HUDEP-2 (cell line): Measurements from ENCODE around the gene INPP5A.

ENCODE experiments used
- DNase-seq, 76 experiments: peaks; one replicate each; lab custom pipeline; 2025; ENCODE audit not compliant: unreplicated experiment in 76 of 76; lab: John Stamatoyannopoulos, UW

INPP5A gene

DNA sequence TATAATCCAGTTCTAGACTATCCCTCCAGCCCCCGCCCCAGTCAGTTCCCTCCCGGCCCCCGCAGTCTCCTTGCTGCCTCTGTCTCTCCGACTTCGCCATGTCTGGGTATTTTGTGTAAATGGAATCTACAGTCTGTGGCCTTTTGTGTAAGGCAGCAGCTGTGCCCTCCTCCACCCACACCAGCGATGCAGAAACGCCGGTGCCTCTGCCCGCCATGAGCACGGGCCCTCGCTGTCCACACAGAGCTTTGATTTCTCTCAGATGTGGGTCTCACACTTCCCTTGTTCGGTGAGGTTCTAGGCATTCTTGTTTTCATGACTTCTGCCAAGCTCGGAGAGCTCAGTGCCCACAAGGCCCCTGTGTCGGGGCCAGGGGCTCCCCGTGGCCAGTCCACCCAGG is 210.5 kb downstream of the INPP5A start:
- DNase-seq = no peak

DNA sequence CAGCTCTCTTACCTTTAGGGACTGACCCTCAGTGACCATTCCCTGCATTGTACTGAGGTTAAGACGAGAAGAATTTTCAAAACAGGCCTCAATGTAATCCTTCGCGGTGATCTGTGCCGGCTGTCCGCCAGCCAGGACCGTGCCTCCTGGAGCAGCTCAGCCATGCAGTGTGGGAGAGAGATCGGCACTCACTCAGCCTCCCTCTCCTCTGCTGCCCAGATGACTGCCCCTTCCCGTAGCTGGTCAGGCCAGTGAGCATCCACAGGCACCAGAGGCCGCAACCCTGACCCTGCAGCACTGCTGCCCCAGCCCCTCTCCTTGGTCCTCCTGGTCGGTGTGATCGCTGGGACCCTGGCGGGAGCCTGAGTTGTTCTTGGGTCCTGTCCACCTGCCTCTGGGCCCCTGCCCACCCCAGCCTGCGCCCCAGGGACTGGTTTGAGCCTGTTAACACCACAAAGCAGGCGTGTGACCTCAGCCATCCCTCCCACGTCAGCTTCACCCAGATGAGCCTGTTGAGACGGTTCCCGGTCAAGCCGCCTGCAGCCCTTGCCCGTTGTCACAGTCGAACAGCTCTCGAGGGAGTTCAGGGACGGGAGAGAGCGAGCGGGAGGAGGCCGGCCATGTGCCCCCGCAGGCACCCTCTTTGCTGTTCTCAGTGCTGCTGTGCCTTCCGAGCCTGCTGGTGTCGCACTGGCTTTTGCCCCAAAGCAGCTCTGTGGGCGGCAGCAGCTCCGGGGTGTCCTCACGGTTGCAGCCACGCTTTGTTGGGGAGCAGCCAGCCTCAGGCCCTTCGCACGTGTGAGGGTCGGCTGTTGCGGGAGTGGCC is 211.2 kb downstream of the INPP5A start:
- no peak for DNase-seq

DNA sequence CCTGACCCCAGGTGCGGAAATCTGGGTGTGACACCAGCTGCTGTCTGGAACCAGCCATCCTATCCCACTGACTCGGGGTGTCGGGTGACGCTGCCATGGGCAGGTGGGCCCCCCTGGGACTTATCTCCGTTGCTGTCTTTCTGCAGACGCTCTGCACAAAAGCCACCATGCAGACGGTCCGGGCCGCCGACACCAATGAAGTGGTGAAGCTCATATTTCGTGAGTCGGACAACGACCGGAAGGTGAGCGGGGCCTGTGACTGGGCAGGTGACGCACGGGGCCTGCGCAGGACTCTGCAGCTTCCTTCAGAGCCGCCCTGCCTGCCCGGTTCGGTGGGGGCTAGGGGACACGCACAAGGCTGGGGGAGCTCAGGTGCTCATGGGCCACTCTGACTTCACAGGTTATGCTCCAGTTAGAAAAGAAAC is 211.8 kb downstream of the INPP5A start:
- no peak for DNase-seq

DNA sequence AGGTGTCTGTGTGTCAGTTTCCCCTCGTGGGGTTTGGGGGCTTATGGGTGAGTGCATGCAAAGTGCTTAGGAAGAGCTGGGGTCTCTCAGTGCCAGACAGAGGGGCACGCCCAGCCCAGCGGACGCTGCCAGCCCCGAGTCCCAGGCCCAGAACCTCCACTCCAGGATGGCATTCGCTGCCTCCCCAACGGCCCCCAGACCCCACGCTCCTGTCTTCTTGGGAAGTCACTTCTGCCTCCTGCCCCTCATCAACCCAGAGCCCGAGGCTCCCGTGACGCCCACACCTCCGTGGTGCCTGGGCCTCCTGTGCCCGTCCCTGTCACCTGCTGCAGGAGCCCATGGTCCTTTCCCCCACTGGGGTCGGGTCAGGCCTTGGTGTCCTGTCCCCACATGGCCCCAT is 213.3 kb downstream of the INPP5A start:
- DNase-seq = no peak

DNA sequence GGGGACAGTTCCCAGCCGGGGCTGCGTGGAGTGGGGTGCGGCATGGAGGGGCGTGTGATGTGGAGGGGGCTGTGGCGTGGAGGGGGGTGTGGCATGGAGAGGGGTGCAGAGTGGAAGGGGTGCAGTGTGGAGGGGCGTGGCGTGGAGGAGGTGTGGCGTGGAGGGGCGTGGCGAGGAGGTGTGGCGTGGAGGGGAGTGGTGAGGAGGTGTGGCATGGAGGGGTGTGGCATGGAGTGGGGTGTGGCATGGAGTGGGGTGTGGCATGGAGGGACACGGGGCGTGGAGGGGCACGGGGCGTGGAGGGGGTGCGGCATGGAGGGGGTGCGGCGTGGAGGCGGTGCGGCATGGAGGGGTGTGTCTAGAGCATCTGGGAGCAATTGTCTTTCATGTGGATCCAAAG is 214.8 kb downstream of the INPP5A start:
- no peak for DNase-seq

DNA sequence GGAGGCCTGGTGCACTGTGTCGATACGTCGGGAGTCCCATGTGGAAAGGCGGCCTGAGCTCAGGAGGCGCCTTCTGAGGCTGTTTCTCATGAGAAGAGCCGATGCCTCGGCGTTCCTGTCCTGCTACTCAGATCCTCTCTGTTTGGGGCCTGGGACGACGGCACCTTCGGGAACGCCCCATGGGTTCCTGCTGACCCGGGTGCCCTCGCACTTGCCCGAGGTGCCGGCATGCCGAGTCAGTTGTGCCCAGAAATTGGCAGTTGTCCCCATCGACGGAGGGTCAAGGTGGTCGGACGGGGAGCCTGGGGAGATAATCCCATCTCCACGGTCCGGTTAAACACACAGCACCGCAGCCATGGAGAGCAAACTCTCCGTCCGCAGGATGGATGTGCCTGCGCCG is 215.4 kb downstream of the INPP5A start:
- DNase-seq = no peak

DNA sequence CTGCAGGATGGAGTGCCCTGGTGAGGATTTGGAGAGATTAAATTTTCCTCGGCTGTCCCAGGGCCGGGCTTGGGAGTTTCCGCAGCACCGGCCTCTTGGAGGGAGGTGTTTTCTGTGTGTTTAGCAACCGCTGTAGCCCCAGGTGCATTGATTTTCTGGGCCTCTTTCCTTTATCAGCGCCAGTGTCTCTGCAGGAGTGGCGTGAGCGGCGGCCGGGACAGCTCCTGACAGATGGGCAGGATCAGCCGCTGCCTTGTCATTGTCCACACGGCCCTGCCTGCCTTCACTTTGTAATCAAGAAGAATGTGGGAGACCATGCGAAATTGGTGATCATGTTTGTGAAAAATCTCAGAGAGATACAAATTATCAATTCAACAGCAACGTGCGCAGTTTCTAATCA is 216.0 kb downstream of the INPP5A start:
- no peak for DNase-seq

DNA sequence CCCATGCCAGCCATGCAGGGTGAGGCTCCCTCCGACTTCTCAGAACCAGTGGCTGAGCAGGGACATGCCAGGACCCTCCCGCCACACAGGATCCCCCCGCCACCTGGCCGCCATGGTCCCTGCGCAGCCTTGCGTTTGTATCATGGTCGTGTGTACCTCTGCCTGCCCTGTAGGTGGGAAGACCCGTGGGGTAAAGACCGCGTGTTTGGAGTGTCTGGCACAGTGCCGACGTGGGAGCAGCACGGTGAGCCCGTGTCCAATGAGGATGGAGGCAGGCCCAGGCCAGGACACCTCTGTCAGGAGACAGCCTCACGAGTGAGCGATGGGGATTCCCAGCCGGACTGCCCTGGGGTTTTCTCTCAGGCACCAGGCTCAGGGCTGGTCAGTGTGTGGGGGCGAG is 216.5 kb downstream of the INPP5A start:
- DNase-seq = no peak

DNA sequence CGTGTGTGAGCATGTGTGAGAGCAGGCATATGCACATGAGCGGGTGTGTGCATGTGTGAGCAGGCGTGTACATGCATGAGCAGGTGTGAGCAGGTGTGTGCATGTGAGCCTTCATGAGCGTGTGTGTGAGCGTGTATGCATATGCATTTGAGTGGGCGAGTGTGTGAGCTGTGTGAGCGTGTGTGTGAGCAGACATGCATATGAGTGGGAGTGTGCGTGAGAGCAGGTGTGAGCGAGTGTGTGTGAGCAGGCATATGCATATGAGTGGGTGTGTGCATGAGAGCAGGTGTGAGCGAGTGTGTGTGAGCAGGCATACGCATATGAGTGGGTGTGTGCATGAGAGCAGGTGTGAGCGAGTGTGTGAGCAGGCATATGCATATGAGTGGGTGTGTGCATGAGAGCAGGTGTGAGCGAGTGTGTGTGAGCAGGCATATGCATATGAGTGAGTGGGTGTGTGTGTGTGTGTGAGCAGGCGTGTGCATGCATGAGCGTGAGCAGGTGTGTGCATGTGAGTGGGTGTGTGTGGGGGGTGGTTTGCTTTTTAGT is 217.7 kb downstream of the INPP5A start:
- no peak for DNase-seq

DNA sequence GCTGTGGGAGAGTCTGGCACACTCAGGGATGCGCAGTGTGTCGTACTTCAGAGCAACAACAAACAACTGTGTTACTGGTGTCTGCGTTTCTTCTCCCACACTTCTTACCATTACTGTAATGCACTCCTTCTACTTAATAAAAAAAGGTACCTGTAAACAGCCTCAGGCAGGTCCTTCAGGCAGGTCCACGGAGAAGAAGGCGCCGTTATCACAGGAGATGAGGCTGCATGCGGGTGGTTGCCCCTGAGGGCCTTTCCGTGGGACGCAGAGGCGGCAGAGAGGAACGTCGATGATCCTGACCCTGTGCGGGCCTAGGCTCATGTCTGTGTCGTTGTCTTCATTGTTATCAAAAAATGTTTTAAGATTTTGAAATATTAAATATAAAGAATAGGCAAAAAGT is 219.0 kb downstream of the INPP5A start:
- DNase-seq = no peak

DNA sequence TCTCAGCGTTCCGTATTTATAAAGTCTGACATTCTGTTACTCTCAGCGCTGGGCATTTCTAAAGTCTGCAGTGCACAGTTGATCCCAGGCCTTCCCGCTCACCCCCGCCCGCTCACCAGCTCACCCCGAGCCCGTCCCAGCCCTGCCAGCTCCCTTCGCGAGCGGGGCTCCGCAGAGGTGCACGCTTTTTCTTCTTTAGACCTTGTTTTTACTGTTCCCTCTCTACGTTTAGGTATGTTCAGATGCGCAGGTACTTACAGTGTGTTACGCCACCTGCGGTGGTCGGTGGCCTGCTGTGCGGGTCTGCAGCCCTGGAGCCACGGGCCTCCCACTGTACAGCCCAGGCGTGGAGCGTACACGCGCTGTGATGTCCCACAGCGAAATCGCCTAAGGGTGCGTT is 219.6 kb downstream of the INPP5A start:
- no peak for DNase-seq

DNA sequence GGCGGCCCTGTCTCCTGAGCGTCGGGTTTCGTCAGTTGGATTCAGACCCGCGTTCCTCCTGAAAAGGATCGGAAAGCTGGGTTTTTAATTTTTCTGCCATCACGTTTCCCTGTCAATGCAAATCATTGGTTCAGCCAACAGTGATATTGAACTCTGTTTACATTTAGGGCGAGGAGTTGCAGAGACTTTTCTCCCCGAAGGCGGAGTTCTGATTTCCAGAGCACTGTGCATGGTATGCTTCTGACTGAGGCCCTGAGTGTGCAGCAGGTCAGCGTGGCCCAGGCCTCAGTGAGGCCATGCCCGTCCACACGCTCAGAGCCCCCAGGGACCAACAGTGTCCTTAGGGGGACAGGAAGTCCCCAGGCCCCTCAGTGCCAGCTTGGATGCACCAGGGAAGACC is 221.3 kb downstream of the INPP5A start:
- no peak for DNase-seq

DNA sequence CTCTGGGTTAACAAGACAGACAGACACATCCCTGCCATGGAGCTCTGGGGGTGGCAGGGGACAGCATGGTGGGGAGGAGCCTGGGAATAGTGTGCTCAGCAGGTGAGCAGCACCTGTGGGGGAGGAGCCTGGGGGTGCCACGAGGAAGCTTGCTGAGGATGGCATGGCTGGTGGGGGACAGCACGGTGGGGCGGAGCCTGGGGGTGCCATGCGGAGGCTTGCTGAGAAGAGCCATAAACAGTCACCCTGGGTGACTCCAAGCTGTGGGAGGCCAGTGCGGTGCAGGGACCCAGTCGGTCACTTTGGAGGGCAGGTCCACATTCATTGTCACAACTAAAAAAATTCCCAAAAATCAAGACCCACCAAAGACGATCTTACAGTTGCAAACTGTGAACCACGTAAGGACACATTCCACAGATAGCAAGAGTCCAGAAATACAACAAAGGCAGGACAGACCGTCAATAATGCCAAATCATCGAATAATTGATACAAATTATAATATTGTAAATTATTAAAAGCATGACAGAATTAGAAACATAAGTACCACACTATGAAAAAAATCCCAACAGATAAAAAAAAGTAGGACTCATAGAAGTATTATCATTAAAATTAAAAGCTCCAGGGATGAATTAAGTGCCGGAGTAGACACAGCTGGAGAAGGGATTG is 223.9 kb downstream of the INPP5A start:
- DNase-seq = no peak

DNA sequence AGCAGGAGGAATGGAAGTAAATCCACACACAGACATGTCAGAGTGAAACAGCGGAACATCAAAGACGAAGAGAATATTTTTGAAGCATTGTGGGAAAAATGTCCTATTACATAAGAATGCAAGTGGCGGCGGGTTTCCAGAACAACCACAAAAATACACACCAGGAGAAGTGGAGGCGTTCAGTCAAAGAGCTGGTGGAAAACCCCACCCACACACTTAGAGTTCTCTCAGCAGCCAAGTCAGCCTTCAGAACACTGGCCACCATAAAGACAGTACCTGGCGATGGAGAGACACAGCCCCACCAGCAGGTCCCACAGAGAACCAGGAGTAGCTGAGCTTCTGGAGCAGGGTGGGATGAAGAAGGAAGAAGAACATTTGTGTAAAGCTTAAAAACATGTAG is 224.7 kb downstream of the INPP5A start:
- no peak for DNase-seq

DNA sequence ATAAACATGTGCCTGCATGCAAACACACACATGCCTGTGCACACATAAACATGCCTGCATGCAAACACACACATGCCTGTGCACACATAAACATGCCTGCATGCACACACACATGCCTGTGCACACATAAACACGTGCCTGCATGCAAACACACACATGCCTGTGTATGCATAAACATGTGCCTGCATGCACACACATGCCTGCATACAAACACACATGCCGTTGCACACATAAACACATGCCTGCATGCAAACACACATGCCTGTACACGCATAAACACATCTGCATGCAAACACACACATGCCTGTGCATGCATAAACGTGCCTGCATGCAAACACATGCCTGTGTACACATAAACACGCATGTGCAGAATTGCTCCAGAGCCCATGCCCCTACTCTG is 226.0 kb downstream of the INPP5A start:
- no peak for DNase-seq

DNA sequence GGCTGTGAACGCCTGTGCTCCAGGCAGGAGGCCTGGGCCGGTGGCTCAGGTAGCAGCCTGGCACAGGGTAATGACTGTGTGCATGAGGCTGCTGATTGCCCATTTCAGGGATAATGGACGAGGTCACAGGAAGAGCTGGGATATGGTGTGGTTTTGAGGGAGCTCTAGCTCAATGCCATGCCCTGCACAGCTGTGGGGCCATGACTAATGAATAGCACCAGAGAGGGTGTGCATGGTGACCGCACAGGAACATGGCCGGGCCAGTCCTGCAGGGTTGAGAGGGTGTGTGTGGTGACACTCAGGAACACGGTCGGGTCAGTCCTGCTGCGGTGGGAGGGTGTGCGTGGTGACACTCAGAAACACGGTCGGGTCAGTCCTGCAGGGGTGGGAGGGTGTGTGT is 226.5 kb downstream of the INPP5A start:
- DNase-seq = no peak

DNA sequence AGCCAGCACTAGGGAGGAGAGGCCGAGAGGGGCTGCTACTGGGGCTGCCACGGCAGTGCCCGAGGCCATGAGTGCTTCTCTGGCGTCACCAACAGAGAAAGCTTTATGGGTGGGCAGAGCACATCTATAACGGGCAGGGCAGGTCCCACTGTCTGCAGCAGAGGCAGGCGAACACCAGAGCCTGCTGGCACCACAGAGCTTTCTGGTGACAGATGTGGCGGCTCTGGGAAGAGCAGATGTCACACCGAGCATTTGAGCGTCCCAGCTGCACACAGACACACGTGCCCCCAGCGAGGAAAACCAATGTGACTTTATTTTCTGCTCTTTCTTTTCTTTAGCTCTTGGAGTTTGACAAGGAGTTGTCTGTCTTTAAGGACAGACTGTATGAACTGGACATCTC is 227.8 kb downstream of the INPP5A start:
- DNase-seq = no peak

DNA sequence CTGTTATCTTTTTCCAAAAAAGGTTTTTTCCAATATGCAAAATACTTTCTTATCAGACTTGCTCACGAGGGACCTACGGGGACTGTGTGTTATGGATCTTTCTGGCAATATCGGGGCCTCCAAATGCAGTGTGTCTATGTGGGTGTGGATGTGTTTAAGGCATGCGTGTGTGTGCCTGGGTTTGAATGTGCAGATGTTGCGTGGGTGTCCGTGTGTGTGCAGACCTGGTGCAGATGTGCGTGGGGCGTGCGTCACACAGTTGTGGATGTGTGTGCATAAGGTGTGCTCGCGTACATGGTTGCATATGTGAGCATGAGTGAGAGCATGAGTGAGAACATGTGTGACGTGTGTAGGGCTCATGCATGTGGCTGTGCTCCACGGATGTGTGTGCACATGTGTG is 228.7 kb downstream of the INPP5A start:
- no peak for DNase-seq

DNA sequence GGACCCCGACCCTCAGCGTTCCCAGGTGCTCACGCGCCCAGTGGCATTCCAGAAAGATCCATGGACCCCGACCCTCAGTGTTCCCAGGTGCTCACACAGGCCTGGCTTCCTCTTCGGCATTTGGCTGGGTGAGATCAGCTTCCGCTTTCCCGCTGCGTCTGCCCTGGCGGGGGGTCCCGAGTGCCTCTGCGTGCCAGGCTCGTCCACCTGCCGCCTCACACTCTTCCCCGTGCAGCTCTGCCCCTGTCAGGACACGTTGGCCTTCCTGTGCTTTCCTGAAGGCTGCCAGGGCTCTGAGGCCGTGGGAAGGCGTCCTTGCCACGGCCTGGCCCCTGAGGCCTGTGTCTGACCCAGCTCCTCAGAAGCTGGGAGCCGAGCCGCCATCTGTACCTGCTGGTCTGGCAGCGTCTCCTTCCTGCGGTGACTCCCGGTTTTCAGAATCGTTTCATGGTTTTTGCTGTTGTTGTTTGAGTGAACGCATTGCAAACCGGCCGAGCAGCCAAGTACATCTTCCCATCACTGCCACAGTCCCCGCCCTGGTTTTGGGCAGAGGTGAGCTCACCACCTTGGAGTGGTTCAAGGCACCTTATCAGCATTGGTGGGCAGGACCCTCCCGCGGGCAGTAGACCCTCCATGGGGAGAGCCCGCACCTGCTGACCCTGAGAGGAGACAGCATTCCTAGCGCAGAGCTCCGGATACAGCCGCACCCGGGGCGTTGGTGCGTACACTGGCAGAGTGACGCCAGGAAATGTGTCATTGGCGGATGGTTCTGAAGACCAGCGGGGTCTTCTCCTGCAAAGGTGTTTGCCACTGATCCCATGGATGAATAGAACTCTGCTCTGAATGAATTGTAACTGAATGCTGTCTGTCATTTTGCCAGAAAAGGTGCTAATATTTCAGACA is 231.0 kb downstream of the INPP5A start:
- DNase-seq = no peak

DNA sequence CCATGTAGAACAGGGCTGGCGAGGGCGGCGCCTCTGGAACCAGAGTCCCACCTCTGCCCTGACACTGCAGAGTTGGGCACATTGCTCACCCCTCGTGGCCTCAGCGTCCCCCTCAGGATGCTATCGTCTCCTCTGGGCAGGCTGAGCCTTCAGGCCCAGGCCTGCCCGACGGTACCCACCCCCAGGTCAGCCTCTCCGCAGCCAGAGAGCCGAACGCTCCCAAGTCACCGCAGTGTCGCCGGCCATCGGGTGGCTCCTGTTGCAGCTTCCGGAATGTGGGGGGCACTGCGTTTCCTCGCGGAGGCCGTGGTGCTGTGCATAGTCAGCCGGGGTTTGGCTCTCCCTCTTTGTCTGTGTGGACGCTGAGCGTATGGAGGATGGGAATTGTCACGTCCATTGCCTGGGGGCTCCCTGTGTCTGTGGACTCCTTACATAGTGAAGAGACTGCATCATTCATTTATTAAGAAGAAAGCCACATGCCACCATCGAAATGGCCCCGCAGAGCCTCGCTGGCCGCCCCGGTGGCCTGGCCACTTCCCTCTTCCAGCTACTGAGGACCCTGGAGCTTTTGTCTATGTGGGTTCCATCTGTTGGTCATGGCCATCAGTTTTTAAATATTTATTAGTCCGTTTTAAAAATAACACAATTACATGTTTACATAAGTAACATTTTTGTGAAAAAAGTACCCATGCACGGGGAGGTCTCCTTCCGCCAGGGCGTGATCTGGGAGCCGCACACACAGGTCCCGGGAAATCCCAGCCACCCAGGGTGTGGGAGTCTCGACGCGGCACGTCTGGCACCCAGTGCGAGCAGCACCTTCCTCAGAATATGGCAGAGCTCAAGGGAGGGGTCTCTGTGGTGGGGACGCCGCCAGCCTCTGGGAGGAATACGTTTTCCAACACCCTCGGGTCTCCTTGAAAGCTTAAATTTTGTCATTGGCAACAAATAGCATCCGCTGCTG is 232.8 kb downstream of the INPP5A start:
- DNase-seq = no peak
